SIG-M5 treated with dmso at 0.1 percent for 504 hours (cell line): ENCODE measurements around the gene EXOC4.
"Not testable (repeated sequence)": the region's sequence is repeated elsewhere in the genome, so short reads cannot be mapped to it uniquely, and the experiment has no call there.

Source experiments
- DNase-seq: peaks from one replicate; lab custom pipeline; 2025; ENCODE audit not compliant: unreplicated experiment; lab: John Stamatoyannopoulos, UW

The EXOC4 gene

GRCh38 chr7:134048166-134048565 lies 795.3 kb downstream of the EXOC4 start:
- DNase-seq, result no peak

DNA sequence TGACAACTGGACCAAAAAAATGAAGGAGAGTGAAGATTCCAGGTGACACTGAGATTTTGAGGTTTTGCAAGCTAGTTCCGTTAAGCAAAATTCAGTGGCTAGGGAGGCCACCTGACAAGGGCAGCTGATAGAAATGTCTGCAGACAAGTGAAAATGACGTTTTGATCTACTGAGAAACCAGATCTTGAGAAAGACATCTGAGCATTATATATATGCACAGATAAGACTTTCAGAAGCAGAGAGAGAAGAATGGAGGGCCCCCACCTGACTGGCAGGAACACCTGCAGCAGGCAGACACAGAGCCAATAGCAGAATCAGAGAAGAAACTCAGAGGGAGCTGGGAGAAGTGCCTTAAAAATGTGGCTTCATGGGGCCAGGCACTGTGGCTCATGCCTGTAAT lies 798.1 kb downstream of the EXOC4 start:
- DNase-seq, result no peak

DNA sequence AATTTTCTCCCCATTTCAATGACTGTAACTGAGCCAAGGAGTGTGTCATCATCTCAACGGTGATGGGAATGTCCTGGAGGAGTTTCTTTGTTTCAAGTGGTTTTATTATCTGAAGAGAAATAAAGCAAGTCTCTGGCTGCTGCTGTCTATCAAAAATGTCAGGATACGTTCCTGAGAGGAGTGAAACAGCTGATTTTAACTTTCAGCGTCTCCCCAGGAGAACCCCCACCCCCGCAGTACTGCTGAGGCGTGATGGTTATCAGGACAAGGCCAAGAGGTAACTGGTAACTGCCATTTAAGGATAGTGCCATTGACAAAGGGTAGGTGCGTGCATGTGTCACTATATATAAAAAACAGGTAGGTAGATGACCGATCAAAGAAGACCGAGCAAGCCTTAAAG lies 803.9 kb downstream of the EXOC4 start:
- DNase-seq, result no peak

GRCh38 chr7:134058521-134058920 lies 805.6 kb downstream of the EXOC4 start:
- no peak for DNase-seq

GRCh38 chr7:134058980-134059379 lies 806.1 kb downstream of the EXOC4 start:
- peak; percentile 6 for DNase-seq

- DNase-seq, result no peak
These were observed 807.0 kb downstream of the EXOC4 start for GRCh38 chr7:134059921-134060320.

- DNase-seq, result no peak
These were observed 808.0 kb downstream of the EXOC4 start for GRCh38 chr7:134060874-134061273.

DNA sequence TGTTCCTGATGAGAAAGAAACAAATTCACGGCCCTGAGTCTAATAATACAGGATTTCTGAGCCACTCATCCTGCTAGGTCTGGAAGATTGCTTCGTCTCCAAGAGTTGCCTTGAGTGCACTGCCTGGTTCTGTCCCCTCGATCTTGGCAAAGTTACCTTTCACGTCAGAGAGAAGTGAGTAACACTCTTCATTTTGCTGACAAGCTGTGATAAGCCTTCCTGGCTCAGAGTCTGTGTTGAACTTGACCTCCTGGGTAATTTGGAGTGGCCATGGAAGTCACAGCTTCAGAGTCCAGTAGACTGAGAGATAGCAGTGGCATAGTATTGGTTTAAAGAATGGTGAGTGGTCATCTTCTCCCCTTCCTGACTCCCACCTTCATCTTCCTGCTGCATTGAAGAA lies 809.6 kb downstream of the EXOC4 start:
- DNase-seq, result no peak

DNA sequence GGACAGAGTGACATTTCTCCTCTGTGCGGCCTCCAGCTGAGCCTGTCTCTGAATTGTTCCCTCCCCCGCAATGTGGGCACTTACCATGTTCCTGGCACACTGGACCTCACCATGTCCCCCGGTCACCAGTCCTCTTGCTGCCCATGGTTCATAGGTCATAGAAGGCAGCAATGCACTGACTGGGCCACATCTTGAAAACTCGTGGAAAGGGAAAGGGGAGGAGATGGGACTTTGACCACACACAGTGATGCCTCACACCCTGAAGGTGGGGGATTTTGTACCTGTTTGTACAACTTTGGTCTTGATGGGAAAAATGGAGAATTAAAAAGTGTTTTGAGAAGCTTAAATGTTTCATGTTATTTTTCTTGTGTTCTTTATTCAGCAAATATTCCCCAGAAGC lies 812.5 kb downstream of the EXOC4 start:
- DNase-seq, result no peak

- no peak for DNase-seq
These were observed 814.3 kb downstream of the EXOC4 start for GRCh38 chr7:134067164-134067563.

GRCh38 chr7:134068670-134069069 lies 815.8 kb downstream of the EXOC4 start:
- no peak for DNase-seq

GRCh38 chr7:134069187-134069586 lies 816.3 kb downstream of the EXOC4 start:
- DNase-seq, result no peak

- no peak for DNase-seq
These were observed 817.8 kb downstream of the EXOC4 start for GRCh38 chr7:134070673-134071072.

DNA sequence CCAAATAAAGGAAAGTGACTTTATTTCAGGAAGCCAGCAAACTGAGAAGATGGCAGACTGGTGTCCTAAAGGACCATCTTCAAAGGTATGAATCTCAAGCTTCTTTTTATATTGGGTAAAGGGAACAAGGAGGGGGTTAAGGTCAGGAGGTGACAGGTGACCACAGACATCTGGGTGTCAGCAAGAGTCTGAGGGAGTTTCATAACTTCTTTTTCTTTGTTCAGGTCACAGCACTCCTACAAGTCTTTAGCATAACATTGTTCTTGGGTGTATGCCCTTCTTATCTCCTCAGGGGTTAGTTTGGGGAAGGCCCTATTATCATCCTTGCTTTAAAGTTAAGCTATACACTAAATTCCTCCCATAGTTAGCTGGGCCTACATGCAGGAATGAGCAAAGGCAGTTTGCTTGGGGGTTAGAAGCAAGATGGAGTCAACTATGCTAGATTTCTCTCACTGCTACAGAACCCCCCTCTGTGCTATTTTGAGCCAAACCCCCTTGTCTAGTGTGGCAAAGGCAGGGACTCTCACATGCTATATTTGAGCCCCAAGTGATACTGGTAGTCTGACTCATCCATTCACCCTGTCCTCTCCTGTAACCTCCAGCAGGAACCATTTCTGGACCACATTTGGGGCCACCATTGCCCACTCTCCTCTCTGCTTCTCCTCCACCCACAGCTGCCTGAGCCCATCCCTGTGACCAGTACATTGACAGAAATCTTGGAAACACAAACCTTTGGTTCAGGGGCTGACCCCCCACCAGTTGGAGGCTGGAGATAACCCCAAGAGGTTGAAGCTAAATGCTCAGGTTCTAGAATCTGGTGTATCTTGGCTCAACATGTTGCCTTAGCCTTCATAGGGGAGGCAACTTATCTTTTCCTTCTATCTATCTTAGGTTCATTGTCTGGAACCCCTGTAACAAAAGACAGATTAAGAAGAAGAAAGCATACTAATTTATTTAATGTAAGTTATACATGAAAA lies 818.8 kb downstream of the EXOC4 start:
- no peak for DNase-seq

DNA sequence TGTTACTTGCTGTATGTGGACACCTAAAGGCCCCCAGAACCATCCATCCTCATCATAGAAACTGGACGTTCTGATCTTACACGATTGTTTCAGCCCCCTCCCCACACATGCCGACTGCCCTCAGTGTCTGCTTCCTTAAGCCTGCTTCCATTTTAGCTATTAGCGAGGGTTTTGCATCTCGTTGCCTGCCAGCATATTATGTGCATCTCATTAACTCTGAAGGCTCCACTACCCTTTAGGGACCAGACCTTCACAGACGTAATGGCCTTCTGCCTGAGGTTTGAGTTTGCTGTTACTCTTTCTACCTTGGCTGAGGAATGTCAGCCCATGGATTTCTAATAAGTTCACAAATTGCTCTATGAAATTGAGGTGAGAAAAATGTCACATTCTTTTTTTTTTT lies 820.4 kb downstream of the EXOC4 start:
- no peak for DNase-seq

GRCh38 chr7:134075799-134076198 lies 822.9 kb downstream of the EXOC4 start:
- DNase-seq, result no peak

GRCh38 chr7:134077560-134077959 lies 824.7 kb downstream of the EXOC4 start:
- not testable (repeated sequence) for DNase-seq

GRCh38 chr7:134078991-134079390 lies 826.1 kb downstream of the EXOC4 start:
- no peak for DNase-seq

GRCh38 chr7:134081695-134082094 lies 828.8 kb downstream of the EXOC4 start:
- DNase-seq, result no peak

- peak; percentile 21 for DNase-seq
These were observed 831.0 kb downstream of the EXOC4 start for GRCh38 chr7:134083766-134084487.

- peak; percentile 84 for DNase-seq
These were observed 831.7 kb downstream of the EXOC4 start for GRCh38 chr7:134084488-134085144.

- no peak for DNase-seq
These were observed 832.4 kb downstream of the EXOC4 start for GRCh38 chr7:134085311-134085710.
